ENCODE measurements around the gene NEGR1.

NEGR1 gene

GRCh38 chr1:71424536-71424935 lies 857.8 kb downstream of the NEGR1 start:
- no peak for DNase-seq

DNA sequence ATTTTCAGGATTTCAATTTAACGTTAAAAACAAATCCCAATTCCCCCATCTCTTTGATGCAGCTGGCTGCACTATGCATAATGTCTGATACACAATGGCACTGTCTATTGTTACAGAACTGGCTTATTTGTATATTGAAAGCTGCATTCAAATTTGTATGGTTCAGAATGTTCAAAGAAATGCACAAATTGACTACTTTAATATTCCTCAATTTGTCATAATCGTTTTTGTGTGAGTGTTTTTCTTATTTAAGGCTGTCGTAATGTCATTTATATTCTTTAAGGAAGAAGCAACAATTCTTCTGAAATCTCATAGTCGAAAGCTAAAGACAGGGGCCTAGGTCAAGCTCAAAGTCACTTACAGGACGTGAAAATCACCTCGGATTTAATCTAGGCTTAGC lies 860.1 kb downstream of the NEGR1 start:
- no peak for DNase-seq

DNA sequence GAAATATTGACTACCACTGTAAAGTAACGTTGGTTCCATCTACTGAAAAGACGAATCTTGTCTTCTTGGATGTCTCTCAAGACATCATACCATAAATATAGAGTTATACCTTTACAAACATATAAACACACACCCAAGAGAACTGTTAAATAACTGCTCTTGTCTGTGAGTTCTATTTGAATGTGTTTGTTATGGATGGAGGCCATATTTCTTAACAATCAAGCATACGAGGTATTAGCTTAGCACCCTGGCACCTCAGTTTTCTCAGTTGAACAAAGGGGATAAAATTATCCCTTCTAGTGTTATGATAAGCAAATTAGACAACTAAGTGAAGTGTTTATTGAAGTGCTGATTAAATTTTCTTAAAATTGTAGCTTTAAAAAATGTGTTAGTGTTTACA lies 864.9 kb downstream of the NEGR1 start:
- DNase-seq = no peak

DNA sequence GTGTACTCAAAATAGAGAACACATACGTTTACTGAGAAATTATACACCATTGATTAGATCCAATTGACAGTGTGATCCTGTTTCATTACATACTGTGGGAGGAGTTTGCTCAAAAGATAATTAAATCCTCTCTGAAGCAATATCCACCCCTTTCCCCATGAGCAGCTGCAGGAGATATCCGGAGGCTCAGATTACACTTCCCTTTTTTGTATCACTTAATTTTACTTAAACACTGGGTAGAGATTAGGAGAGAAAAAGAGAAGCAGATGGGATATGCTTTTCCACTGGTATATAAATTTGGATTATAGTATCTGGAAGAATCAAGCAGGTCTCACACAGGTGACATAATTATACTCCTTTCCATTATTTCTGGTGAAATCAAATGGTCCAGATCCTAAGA lies 868.2 kb downstream of the NEGR1 start:
- no peak for DNase-seq

- no peak for DNase-seq
Measured at GRCh38 chr1:71413441-71414175, 868.7 kb downstream of the NEGR1 start.

DNA sequence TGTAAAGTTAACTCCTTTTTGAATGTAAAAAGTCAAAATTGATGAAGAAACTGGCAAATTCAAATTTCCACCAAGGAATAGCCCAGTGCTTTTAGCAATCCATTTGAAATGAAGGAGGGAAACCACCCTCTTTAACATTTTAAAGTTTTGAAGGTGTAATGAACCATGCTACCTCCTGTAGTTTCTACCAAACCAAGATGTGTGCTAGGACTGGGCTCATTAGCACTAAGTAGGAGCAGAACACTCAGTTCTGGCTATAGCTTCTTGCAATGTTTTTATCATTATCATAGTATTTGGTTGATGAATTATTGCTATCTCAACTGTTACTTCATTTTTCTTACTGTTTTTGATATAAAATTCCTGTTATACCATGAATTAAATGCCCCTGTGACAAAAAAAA lies 882.3 kb downstream of the NEGR1 start:
- DNase-seq = no peak

DNA sequence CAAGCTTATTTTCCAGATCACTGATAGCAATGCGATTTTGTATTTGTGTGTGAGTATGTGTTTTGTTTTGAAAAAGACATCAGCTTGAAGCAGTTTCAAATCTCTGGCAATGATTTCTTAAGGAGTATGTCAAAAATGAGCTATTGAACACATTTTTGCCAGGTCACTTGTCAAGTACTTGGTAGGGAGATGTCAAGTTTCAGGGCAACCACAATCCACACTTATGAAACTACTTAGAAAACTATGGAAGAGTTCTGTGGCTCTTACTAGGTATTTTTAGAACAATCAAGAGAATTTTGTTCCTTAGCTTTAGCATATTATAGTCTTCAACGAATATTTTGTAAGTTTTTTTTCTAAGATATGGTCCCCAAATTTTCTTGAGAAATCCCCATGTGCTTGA lies 882.7 kb downstream of the NEGR1 start:
- no peak for DNase-seq

- DNase-seq = no peak
Measured at GRCh38 chr1:71393301-71393700, 889.0 kb downstream of the NEGR1 start.

DNA sequence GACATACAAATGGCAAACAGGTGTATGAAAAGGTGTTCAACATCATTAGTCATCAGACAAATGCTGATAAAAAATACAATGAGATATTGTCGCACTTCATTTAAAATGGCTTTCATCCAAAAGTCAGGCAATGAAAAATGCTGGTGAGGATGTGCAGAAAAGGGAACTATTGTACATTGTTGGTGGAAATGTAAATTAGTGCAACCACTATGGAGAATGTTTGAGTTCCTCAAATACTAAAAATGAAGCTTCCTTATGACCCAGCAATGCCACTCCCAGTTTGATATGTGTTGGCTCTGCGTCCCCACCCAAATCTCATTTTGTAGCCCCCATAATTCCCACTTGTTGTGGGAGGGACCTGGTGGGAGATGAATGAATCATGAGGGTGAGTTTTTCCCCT lies 891.8 kb downstream of the NEGR1 start:
- DNase-seq = no peak

DNA sequence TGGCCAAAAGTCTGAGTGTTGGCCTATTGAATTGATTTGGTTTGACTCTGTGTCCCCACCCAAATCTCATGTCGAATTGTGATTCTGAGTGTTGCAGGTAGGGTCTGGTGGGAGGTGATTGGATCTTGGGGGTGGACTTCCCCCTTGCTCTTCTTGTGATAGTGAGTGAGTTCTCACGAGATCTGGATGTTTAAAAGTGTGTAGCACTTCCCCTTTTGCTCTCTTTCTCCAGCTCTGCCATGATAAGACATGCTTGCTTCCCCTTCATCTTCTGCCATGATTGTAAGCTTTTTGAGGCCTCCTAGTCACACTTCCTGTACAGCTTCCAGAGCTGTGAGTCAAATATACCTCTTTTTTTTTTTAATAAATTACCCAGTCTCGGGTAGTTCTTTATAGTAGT lies 904.5 kb downstream of the NEGR1 start:
- DNase-seq = no peak

GRCh38 chr1:71372496-71372895 lies 909.8 kb downstream of the NEGR1 start:
- DNase-seq = no peak

- DNase-seq = no peak
Measured at GRCh38 chr1:71371581-71371980, 910.8 kb downstream of the NEGR1 start.

DNA sequence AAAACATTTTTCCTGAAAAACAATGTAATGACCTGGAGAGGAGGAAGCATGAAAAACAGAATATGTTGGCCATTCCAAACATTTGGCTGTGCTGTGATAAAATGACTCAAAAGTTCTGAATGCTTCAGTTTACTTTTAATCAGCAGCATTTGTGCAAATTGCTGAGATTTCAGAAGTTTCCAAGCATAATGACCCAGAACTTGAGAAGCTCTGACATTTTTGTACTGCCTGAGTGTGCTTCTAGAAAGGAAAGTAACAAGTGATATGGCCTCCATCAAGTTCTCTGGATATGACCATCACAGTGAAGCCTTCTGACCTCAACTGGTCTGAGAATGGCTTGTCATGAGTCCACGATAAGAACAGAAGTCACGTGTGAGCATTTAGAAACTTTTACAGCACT lies 918.1 kb downstream of the NEGR1 start:
- no peak for DNase-seq

DNA sequence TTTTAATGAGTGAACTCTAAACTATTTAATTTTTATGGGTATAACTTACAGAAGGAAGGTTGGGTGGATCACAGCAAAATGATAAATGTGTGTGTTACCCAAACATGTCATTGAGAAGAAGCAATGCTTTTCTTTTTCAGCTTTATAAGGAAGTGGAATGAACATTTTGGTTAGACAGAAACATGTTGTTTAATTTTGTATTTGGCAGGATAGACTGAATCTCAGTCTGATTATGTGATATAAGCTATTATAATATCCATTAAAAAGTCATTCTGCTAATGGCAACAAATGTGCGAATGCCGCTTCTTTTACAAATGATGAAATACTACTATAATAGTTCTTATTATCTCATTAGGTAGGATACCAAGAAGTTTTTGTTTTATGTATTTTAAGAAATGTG lies 919.6 kb downstream of the NEGR1 start:
- DNase-seq = no peak

DNA sequence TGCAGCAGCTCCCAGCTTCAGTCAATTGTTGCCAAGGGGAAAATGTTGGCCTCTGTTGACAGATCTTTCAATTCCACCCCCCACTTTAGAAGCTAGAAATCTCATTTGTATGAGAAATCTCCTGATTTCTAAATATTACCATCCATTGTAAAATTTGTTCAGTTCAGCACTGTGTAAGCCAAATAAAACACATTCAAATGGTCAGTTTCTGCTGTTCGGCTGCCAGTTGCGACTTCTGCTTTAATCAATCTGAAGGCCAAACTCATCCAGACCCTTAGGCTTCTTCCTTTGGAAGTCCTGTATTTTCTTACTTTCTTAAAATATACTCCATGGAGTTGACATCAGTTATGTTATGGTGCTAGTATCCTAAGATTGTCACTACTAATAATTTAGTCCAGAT lies 920.3 kb downstream of the NEGR1 start:
- DNase-seq = no peak

DNA sequence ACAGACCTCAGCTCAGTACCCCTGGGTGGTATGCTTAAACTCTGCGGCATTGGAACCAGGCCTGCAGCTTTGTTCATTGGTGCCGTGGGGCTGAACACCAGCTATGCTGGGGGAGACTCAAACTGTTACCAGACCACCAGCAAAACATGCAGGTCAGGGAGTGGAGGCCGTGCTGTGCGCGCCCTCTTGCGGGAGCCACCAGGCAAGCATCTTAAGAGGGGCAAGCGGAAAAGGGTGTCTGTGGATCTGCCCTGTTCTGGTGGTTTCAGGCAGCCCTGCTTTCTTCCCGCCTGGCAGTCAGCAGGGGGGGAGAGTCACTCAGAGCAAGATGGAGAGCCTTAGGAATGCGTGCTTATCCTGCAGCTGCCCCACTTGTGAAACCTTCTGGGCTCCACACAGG lies 924.6 kb downstream of the NEGR1 start:
- no peak for DNase-seq

DNA sequence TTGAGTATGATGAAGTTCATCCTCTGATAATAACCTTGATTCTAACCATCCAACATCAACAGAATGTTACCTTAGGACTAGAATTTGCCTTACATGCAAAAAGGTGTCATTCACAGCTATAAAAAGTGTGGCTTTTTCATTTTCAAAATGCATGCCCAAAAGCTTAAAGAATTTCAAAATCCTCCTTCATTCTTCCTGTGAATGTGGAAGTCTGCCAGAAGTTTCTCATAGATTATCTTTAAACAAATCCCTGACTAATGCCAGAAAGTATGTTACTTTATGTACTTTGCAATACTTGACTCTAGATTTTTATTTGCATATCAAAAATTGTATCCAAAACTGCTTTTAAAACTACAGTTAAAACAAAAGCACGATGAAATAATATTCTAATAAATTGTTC lies 930.9 kb downstream of the NEGR1 start:
- peak; percentile 75 for DNase-seq

DNA sequence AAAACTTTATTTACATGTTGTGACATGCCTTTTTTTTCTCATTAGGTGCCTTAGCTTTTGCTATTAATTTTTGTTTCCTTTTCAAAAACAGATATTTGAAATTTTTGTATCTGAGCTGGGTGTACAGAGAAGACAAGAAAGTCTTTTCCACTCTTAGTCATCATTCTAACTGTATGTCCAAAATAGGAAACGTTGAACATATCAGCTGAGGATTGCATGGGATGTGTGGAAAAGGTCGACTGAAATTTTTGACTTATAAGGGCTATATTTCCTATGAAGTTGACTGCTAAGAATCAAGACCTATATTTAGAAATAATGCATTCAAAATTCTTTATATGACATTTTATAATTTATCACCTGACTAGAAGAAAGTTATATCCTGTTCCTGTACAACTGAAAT lies 931.5 kb downstream of the NEGR1 start:
- DNase-seq = peak; percentile 36

GRCh38 chr1:71350330-71350729 lies 932.0 kb downstream of the NEGR1 start:
- peak; percentile 67 for DNase-seq

Measured in NCI-H446 treated with DMSO at 0.1 percent for 48 hours (cell line).